Stimulated activated CD8-positive, alpha-beta memory T cell treated with anti-CD3 and anti-CD28 coated beads, Interleukin-15, amount 100 ng/mL, for 48 hours (primary cell): ENCODE results near the gene AOPEP.
A peak's percentile ranks its signal among the peaks of the same experiment; 100 is the strongest.

Source experiments
- DNase-seq, 2 donors: peaks; one replicate each; pipeline ENCODE4 v3.0.0-alpha.2; 2020; ENCODE audit warnings: low read depth in 2 of 2

AOPEP gene

GRCh38 chr9:94895668-94896067 lies 169.2 kb downstream of the AOPEP start:
- no peak for DNase-seq

GRCh38 chr9:94896512-94896911 lies 170.0 kb downstream of the AOPEP start:
- DNase-seq = no peak

- DNase-seq = no peak
These were observed 173.1 kb downstream of the AOPEP start for GRCh38 chr9:94899464-94900221.

GRCh38 chr9:94900222-94901018 lies 173.9 kb downstream of the AOPEP start:
- no peak for DNase-seq

GRCh38 chr9:94901019-94901363 lies 174.5 kb downstream of the AOPEP start:
- DNase-seq = no peak

- no peak for DNase-seq
These were observed 177.5 kb downstream of the AOPEP start for GRCh38 chr9:94903961-94904421.

- no peak for DNase-seq
These were observed 178.3 kb downstream of the AOPEP start for GRCh38 chr9:94904806-94905205.

- no peak for DNase-seq
These were observed 179.1 kb downstream of the AOPEP start for GRCh38 chr9:94905606-94906005.

- DNase-seq = no peak
These were observed 179.7 kb downstream of the AOPEP start for GRCh38 chr9:94906181-94906580.

GRCh38 chr9:94906713-94907112 lies 180.2 kb downstream of the AOPEP start:
- no peak for DNase-seq

- DNase-seq = no peak
These were observed 180.9 kb downstream of the AOPEP start for GRCh38 chr9:94907264-94907936.

GRCh38 chr9:94908011-94908563 lies 181.6 kb downstream of the AOPEP start:
- no peak for DNase-seq

GRCh38 chr9:94908583-94909249 lies 182.2 kb downstream of the AOPEP start:
- DNase-seq = no peak

- peak in 1 of 2 donors; percentile 17 for DNase-seq
These were observed 182.9 kb downstream of the AOPEP start for GRCh38 chr9:94909250-94909894.

GRCh38 chr9:94909965-94910730 lies 183.6 kb downstream of the AOPEP start:
- DNase-seq = no peak

- DNase-seq = no peak
These were observed 184.7 kb downstream of the AOPEP start for GRCh38 chr9:94911211-94911610.

- no peak for DNase-seq
These were observed 185.6 kb downstream of the AOPEP start for GRCh38 chr9:94911986-94912635.

GRCh38 chr9:94912700-94913249 lies 186.3 kb downstream of the AOPEP start:
- no peak for DNase-seq

GRCh38 chr9:94913550-94913949 lies 187.1 kb downstream of the AOPEP start:
- no peak for DNase-seq
